GM18867 (cell line): Measurements from ENCODE around the gene SPARCL1.

Source experiments
- ATAC-seq: cut with Tn5 transposase; IDR thresholded peaks from one replicate; pipeline ENCODE4 v1.9.1; 2021; ENCODE audit warnings: mild to moderate bottlenecking, moderate library complexity; ENCODE audit not compliant: unreplicated experiment

SPARCL1 gene

GRCh38 chr4:87541956-87542709 is 13.0 kb upstream of the SPARCL1 start:
- ATAC-seq: no peak

GRCh38 chr4:87541521-87541920 is 12.3 kb upstream of the SPARCL1 start:
- ATAC-seq: no peak

GRCh38 chr4:87540146-87541058 is 11.2 kb upstream of the SPARCL1 start:
- ATAC-seq: no peak

- ATAC-seq: no peak
These were observed 3.7 kb upstream of the SPARCL1 start for GRCh38 chr4:87532907-87533306.

- ATAC-seq: no peak
These were observed 2.9 kb upstream of the SPARCL1 start for GRCh38 chr4:87532109-87532508.

GRCh38 chr4:87531621-87532020 is 2.4 kb upstream of the SPARCL1 start:
- ATAC-seq: no peak

GRCh38 chr4:87530868-87531267 is 1.7 kb upstream of the SPARCL1 start:
- no peak for ATAC-seq

GRCh38 chr4:87530229-87530628 is 1.1 kb upstream of the SPARCL1 start:
- ATAC-seq: no peak

GRCh38 chr4:87527431-87528220 is 1.6 kb downstream of the SPARCL1 start:
- ATAC-seq: no peak

- no peak for ATAC-seq
These were observed 3.4 kb downstream of the SPARCL1 start for GRCh38 chr4:87525636-87526295.

GRCh38 chr4:87524456-87524855 is 4.7 kb downstream of the SPARCL1 start:
- ATAC-seq: no peak

GRCh38 chr4:87523307-87523706 is 5.9 kb downstream of the SPARCL1 start:
- no peak for ATAC-seq

GRCh38 chr4:87521757-87522374 is 7.3 kb downstream of the SPARCL1 start:
- ATAC-seq: peak; percentile 53

- no peak for ATAC-seq
These were observed 7.9 kb downstream of the SPARCL1 start for GRCh38 chr4:87521319-87521718.

GRCh38 chr4:87517621-87518020 is 11.6 kb downstream of the SPARCL1 start:
- no peak for ATAC-seq

- no peak for ATAC-seq
These were observed 12.5 kb downstream of the SPARCL1 start for GRCh38 chr4:87516683-87517082.

- ATAC-seq: no peak
These were observed 16.8 kb downstream of the SPARCL1 start for GRCh38 chr4:87512400-87512799.

GRCh38 chr4:87511500-87511899 is 17.7 kb downstream of the SPARCL1 start:
- no peak for ATAC-seq

GRCh38 chr4:87510747-87511146 is 18.4 kb downstream of the SPARCL1 start:
- ATAC-seq: no peak

- ATAC-seq: no peak
These were observed 22.0 kb downstream of the SPARCL1 start for GRCh38 chr4:87506974-87507701.
